ENCODE results near the gene N4BP2L2.
A peak's percentile ranks its signal among the peaks of the same experiment; 100 is the strongest.

N4BP2L2 gene

GRCh38 chr13:32468502-32469142, 70.0 kb downstream of the N4BP2L2 start:
- DNase-seq (ENCODE audit: low read depth in 2 of 2) = no peak

- no peak for DNase-seq (ENCODE audit: low read depth in 2 of 2)
These were observed 82.0 kb downstream of the N4BP2L2 start for GRCh38 chr13:32456591-32456990.

DNA sequence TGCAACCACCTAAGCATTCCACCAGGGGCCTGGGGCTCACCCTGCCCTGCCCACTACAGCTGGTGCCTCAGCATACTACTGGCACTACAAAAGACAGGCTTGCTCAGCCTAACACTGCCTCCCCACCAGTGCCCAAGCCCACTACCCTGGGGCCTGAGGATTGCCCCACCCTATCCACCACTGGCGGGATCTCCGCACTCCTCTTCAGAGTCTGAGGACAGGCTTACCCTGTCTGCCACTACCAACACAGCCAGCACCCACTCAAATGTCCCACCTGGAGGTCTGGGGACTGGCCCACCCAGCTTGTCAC, 83.0 kb downstream of the N4BP2L2 start:
- DNase-seq (ENCODE audit: low read depth in 2 of 2) = no peak

GRCh38 chr13:32454886-32455593, 83.6 kb downstream of the N4BP2L2 start:
- no peak for DNase-seq (ENCODE audit: low read depth in 2 of 2)

GRCh38 chr13:32453981-32454380, 84.6 kb downstream of the N4BP2L2 start:
- no peak for DNase-seq (ENCODE audit: low read depth in 2 of 2)

DNA sequence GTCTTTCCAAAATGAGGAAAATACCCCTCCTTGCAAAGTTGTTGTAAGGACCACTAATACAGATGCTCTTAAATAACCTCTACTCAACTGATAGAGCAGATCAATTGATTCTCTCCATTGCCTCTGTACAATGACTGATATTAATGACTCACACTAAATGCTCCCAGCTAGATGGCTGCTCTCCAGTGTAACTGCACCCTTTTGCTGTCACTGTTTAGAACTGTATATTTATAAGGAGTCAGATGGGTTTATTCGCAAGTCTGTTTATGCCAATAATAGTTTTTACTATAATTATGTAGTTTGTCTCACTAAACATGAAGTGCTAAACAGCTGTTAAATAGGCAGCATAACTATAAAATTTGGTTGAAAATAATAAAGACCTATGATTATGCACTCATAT, 89.6 kb downstream of the N4BP2L2 start:
- DNase-seq (ENCODE audit: low read depth in 2 of 2) = no peak

DNA sequence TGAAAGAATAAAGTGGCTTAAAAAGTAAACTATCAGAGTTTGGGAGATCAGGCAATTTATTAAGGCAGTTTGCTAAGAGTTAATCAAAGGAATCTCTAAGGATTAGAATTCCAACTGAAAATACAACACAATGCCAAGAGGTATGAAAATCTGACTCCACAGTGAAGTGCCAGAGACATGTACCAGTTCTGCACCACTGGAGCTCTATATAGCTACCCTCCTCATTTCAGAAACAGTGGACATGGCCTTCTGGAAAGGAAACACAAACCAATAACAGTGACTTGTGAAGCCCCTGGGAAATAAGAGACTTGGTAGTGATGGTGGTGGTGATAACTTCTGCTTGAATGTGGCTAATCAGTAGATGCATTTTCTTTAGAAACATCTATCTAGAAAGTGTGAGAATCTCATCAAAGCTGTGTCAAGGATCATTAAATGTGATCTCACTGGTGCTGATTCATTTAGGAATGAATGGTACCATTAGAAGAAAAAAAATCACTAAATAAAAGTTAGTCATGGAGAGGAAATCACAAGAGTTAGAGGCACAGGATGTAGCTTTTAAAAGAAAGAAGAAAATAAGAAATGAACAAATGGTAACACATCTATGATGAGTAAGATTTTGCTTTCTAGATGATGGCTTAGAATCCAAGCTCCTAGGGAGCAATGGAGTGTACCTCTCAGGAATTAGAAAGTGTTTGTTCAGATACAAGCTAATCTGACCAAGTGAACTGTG, 90.5 kb downstream of the N4BP2L2 start:
- no peak for DNase-seq (ENCODE audit: low read depth in 2 of 2)

DNA sequence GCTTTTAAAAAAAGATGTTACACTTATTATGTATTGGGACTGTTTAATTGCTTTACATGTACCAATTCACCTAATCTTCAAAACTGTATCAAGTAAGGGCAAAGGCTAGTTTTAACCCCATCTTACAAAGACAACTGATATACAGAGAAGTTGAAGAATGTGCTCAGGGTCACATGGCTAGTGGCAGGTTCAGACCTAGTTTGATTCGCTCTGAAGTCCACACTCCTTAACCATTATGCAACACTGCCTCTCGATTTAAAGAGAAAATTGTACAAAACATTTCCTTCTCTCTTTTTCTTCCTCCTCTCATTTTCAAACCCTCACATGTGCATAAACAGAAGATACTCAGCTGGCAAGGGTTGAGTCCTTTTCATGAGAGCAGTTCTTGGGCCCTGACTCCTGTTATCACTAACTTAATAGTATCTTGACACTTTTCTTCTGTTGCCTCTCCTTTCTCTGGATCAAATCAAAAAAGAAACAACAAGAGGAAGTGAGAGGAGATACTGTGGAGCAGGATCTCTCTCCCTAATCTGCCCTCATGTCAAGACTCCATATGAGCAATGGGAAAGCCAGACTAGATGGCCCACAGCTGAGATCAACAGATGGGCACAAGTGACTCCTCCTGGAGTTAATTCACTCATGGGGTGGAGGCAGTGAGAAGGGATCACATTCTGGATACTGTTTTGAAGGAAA, 91.7 kb downstream of the N4BP2L2 start:
- no peak for DNase-seq (ENCODE audit: low read depth in 2 of 2)

DNA sequence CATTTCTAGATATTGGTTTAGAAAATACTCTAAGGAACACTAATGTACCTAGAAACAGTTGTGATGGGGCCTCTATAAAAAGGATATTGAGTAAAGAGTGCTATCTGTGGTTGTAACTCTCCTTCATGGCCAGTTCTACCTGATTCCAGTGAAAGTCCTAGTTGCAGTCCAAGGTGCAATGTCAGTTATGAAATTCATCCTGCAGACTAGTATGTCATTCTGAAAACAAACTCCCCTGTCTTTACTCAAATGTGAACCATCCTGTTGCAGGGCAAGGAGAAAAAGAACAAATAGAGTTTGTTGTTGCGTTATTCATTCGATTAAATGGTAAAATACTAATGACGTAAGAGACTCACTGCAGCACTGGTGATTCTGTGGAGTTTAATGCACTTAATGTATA, 92.4 kb downstream of the N4BP2L2 start:
- no peak for DNase-seq (ENCODE audit: low read depth in 2 of 2)

DNA sequence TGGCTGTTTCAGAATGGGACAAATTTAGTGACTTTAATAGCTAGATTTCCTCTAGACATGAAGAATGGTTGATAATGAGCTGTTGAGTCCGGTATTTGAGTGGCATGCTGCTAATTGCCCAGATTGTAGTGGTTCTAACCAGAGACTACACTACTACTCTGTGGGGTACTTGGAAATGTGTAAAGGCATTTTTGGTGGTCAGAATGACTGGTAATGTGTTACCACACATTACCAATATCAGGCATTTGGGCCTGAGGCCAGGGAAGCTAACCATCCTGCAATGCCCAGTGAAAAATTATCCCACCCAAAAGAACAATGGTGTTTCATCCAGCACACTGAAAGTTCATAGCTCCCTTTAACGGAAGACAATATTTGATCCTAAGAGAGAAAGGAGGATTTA, 93.1 kb downstream of the N4BP2L2 start:
- no peak for DNase-seq (ENCODE audit: low read depth in 2 of 2)

DNA sequence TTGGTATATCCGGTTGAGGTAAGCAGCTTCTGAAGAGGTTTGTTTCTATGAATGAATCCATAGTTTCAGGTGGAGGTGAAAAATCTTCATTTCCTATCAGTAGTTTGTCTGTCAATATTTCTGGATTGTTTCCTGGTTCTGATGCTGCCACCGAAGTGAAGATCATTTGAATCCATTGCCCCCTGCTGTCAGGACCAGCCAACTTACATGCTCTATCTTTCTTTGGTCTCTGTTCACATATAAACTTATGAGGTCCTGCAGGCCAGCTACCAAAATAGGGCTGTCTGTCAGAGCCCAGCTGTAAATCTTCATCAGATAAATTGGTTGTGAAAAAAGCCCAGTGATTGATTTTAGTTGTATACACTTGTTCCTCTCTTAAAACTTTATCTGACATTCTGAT, 95.5 kb downstream of the N4BP2L2 start:
- no peak for DNase-seq (ENCODE audit: low read depth in 2 of 2)

- DNase-seq (ENCODE audit: low read depth in 2 of 2) = no peak
These were observed 99.7 kb downstream of the N4BP2L2 start for GRCh38 chr13:32438871-32439270.

- no peak for DNase-seq (ENCODE audit: low read depth in 2 of 2)
These were observed 105.7 kb downstream of the N4BP2L2 start for GRCh38 chr13:32432856-32433255.

DNA sequence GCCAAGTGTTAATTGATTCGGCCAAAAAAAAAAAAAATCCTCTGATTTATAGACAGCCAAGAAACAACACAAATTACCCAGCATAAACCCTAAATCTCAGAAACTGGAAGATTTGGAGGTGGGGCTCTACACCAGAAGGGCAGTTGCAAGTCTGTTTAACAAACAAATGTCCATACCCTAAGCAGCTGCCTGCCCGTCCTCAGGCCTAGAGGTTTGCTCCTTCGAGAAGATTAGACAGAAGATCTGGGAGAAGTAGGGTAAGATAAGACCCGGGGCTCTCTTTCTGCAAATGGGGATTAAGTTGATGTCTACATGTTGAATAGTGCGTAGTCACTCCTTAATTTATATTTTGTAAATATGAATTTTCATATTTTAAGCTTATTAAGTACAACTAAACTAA, 107.2 kb downstream of the N4BP2L2 start:
- DNase-seq (ENCODE audit: low read depth in 2 of 2) = no peak

DNA sequence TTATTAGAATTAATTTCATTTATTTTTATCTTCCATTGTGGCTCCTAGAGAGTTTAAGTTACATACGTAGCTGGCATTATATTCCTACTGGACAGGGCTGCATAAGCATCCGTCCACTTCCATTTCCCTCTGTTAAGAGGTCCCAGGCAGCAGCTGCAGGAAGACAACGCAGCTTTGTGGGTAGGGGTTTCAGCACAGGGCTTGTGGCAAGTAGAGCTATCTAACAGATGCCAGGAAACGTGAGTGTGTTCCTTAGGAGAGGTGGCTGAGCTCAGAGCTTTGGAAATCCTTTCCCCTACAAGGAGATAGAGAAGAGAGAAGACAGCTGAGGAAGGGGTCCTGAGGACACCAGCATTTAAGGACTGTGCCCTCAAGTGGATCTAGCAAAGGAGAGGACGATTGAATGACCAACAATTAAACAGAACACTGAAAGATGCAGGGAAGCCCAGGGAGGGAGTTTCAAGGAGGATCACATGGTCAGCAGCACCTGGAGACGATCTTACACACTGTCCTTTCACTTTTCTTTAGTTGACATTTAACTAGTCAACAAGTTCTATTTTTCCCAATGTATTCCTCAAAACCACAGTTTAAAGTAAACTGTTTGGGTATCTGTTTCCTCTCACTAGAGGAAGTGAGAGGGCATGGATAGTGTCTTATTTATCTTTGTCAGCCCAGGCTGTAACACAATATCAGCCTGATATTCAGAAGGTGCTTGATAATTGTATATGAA, 108.4 kb downstream of the N4BP2L2 start:
- no peak for DNase-seq (ENCODE audit: low read depth in 2 of 2)

DNA sequence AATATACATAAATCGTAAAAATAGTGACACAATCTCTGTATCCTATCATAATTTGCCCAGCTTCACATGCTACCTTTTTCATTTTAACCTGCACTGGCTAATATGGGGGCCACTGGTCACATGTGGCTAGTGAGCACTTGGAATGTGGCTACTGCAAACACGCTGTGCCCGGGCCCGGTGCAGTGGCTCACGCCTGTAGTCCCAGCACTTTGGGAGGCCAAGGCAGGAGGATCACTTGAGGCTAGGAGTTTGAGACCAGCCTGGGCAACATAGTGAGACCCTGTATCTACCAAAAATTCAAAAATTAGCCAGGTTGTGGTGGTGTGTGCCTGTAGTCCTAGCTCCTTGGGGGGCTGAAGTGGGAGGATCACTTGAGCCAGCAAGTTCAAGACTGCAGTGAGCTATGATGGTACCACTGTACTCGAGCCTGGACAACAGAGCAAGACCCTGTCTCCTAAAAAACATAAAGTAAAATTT, 109.1 kb downstream of the N4BP2L2 start:
- no peak for DNase-seq (ENCODE audit: low read depth in 2 of 2)

DNA sequence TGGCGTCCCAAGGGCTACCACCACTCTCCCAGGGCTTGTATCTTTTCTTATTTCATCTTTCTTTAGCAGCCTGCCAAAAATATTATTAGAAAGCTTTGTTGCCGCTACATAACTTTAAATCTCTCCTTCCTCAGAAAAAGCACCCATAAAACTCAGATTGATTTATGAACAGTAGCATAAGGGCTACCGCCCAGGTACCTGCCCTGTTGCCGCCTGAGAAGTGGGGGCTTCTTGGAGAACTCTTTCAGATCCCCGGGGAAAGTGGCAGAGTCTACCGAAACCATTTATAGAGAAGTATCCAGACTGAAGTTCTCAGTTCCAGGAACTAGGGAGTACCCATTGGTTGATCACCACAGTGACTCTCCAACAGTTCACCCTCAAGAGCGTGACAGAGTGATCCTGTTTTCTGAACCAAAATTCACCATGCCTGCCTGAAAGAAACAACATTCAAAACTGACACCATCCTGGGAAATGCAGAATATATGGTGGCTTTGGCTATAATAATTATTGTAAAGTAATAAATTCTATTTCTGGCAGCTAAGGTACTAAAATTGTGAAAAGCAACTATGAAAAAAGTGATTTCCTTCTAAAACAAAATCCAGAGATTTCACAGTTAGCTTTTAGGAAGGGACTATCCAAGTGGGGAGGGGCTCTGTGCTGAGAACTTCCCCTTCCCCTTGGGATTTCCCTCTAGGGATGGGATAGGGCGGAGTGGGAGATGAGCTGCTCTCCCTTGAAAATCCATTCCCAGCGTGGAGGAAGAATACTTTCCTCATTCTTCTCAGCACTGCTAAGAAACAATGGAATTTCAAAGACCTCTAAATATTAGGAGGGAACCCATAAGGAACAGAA, 109.8 kb downstream of the N4BP2L2 start:
- DNase-seq (ENCODE audit: low read depth in 2 of 2) = no peak

DNA sequence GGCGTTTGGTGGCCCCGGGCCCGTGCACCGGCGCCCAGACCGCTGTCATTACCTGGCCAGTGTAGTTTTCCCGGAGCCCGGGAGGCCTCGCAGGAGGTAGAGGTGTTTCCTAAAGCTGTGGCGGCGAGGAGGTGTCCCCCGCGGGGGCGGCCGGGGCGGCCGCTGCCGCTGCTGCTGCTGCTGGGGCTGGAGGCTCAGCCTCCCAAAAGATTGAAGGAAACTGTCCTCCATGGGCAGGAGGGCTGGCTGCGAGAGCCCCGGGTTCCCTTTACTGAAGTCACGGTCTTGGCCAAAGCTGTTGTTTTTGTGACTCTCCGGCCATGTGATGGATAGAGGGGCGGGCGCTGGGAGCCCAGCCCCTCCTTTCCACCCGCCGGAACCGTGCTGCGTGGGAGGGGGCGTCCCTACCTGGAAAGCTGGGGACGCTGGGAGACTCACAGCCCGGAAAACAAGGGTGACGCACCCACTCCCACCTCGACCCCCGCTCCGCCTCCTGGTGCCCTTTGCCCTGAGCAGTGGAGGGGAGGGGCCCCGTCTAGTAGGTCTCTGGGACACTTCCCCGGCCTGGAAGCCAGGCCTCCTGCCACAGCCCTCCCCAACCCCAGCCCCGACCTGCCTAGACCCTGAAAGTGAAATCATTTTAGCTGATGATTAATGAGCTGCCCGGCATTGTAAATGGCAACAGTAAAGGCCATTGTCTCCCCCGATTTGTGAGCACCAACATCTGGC, 110.6 kb downstream of the N4BP2L2 start, which contains the start of gene N4BP2L1:
N4BP2L1 (minus strand) TSS at position 279 of the 729 bp plus-strand sequence; CDS start at position 231, 48 bp downstream.
- peak; percentile 76 to 81 for DNase-seq (ENCODE audit: low read depth in 2 of 2)

DNA sequence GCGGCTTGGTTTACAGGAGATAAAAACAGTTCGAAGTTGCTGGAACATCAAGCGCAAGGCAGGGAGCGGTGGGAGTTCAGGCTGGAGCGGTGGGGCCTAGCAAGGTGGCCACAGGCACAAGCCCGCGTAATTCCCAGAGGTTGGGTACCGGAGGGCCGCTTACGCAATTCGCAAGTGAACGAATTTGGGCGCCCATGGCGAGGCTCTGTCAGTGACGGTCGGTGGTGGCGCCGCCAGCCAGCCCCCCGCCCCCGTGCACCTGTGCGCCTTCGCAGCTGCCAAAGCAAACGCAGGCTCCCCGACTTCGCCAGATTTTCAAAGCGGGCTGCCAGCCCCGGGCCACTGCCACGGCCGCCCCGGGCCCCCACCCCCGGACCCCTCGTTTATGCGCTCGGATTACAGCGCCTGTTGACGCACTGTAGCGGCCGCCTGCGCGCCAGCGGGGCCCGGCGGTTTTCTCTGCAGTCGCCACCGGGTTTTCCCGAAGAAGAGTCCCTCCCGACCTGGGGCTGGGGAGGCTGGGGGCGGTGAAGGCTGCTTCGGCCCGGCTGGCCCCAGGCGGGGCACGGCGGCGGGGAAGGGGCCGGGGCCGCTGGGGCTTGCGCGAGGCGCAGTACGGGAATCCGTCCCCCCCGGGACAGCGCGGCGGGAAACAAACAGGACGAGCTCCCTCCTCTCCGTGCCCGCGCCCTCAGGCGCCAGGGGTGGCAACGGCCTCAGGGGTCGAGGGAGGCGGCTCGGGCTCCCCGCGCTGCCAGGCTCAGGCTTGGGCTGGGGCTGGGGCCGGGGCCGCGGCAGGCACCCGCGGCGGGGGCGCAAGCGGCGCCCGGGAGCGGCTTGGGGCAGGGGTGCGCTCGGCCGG, 111.4 kb downstream of the N4BP2L2 start:
- DNase-seq (ENCODE audit: low read depth in 2 of 2) = peak; percentile 28 to 49
